ENCODE measurements around the gene AQP4. TPM values are rescaled to one million over a fixed set of nuclear protein-coding genes. Genes with fewer than 3 reads are reported as not detected.

The AQP4 gene
- total RNA-seq, 1 experiment from 2014 or later, result not detected

- no peaks in the 10 kb centered on the region for H3K36me3 Mint-ChIP-seq (ENCODE audit: insufficient read depth, unreplicated experiment)
- ChIA-PET CTCF (no interaction called here), POLR2A (no interaction called here)
- no peaks in the 10 kb centered on the region for H3K4me1 Mint-ChIP-seq (ENCODE audit: insufficient read depth, unreplicated experiment)
- no peak for DNase-seq (ENCODE audit: unreplicated experiment)
- H3K9me3 Mint-ChIP-seq (ENCODE audit: unreplicated experiment), result peaks cover 10% of the 10 kb centered on the region
- no TSS peak for BruUV-seq (replicated peaks)
- H3K27ac Mint-ChIP-seq (ENCODE audit: low read depth, unreplicated experiment), result no peak overlapping the region
- intact Hi-C loops (cut with micrococcal nuclease), result no loop called here
- H3K27me3 Mint-ChIP-seq (ENCODE audit: insufficient read depth, unreplicated experiment), result peaks cover 11% of the 10 kb centered on the region
- no peak overlapping the region for H3K4me3 Mint-ChIP-seq (ENCODE audit: unreplicated experiment)
- TF ChIP-seq, protein P1, sequence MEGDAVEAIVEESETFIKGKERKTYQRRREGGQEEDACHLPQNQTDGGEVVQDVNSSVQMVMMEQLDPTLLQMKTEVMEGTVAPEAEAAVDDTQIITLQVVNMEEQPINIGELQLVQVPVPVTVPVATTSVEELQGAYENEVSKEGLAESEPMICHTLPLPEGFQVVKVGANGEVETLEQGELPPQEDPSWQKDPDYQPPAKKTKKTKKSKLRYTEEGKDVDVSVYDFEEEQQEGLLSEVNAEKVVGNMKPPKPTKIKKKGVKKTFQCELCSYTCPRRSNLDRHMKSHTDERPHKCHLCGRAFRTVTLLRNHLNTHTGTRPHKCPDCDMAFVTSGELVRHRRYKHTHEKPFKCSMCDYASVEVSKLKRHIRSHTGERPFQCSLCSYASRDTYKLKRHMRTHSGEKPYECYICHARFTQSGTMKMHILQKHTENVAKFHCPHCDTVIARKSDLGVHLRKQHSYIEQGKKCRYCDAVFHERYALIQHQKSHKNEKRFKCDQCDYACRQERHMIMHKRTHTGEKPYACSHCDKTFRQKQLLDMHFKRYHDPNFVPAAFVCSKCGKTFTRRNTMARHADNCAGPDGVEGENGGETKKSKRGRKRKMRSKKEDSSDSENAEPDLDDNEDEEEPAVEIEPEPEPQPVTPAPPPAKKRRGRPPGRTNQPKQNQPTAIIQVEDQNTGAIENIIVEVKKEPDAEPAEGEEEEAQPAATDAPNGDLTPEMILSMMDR (IDR thresholded peaks at IDR 0.05; ENCODE audit: unreplicated experiment), result no peak
These were observed 36.8 kb upstream of the AQP4 start for GRCh38 chr18:26902291-26902690.

- DNase-seq (ENCODE audit: unreplicated experiment), result no peak
- TF ChIP-seq, protein P1 (IDR thresholded peaks at IDR 0.05; ENCODE audit: unreplicated experiment), result no peak
These were observed 35.5 kb upstream of the AQP4 start for GRCh38 chr18:26901020-26901419.

GRCh38 chr18:26894426-26894825 lies 28.9 kb upstream of the AQP4 start:
- no TSS peak for BruUV-seq (replicated peaks)
- intact Hi-C loops (cut with micrococcal nuclease), result no loop called here
- ChIA-PET POLR2A (no interaction called here), CTCF (no interaction called here)
- Mint-ChIP-seq H3K4me1 (ENCODE audit: insufficient read depth, unreplicated experiment) (no peaks in the 10 kb centered on the region), H3K4me3 (ENCODE audit: unreplicated experiment) (no peak overlapping the region), H3K27ac (ENCODE audit: low read depth, unreplicated experiment) (no peak overlapping the region), H3K36me3 (ENCODE audit: insufficient read depth, unreplicated experiment) (no peaks in the 10 kb centered on the region), H3K9me3 (ENCODE audit: unreplicated experiment) (no peaks in the 10 kb centered on the region), H3K27me3 (ENCODE audit: insufficient read depth, unreplicated experiment) (no peaks in the 10 kb centered on the region)
- TF ChIP-seq, protein P1 (IDR thresholded peaks at IDR 0.05; ENCODE audit: unreplicated experiment), result no peak
- DNase-seq (ENCODE audit: unreplicated experiment), result no peak

More at GRCh38 chr18:26901020-26901419, 35.5 kb upstream of the AQP4 start:
- peaks cover 6% of the 10 kb centered on the region for H3K9me3 Mint-ChIP-seq (ENCODE audit: unreplicated experiment)
- POLR2A ChIA-PET, result no interaction called here
- H3K36me3 Mint-ChIP-seq (ENCODE audit: insufficient read depth, unreplicated experiment), result no peaks in the 10 kb centered on the region
- no TSS peak for BruUV-seq (replicated peaks)
- no peaks in the 10 kb centered on the region for H3K4me1 Mint-ChIP-seq (ENCODE audit: insufficient read depth, unreplicated experiment)
- no peak overlapping the region for H3K4me3 Mint-ChIP-seq (ENCODE audit: unreplicated experiment)
- no peaks in the 10 kb centered on the region for H3K27me3 Mint-ChIP-seq (ENCODE audit: insufficient read depth, unreplicated experiment)
- H3K27ac Mint-ChIP-seq (ENCODE audit: low read depth, unreplicated experiment), result no peak overlapping the region
- CTCF ChIA-PET, result no interaction called here
- intact Hi-C loops (cut with micrococcal nuclease), result no loop called here

DNA sequence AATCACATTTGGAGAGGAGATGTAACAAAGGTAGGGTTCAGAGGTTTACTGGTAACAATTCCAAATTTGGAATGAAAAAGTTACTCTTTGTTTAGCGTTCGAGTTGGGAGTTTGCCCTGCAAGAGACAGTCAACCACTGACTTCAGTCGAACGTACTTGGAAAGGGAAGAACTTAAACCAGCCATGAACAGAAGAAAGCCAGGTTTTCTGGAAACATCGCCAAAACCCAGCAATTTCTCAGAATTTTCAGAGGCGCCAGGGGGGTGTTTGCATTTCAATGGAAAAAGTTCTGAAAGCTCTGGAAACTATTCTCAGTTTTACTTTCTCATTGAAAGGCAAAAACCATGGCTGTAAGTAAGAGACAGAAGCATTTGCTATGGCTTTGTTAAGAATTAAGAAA lies 28.5 kb upstream of the AQP4 start:
- CTCF ChIA-PET, result interaction anchor here (0.6 kb wide), 1 partner anchor 632 kb away, joined by 6 read pairs; no protein-coding TSS in a partner anchor
- intact Hi-C loops (cut with micrococcal nuclease), result no loop called here
- H3K27me3 Mint-ChIP-seq (ENCODE audit: insufficient read depth, unreplicated experiment), result no peaks in the 10 kb centered on the region

More for the DNA sequence above, 28.5 kb upstream of the AQP4 start:
- Mint-ChIP-seq H3K27ac (ENCODE audit: low read depth, unreplicated experiment) (no peak overlapping the region), H3K9me3 (ENCODE audit: unreplicated experiment) (no peaks in the 10 kb centered on the region), H3K36me3 (ENCODE audit: insufficient read depth, unreplicated experiment) (no peaks in the 10 kb centered on the region), H3K4me3 (ENCODE audit: unreplicated experiment) (no peak overlapping the region), H3K4me1 (ENCODE audit: insufficient read depth, unreplicated experiment) (no peaks in the 10 kb centered on the region)
- TF ChIP-seq, protein P1 (IDR thresholded peaks at IDR 0.05; ENCODE audit: unreplicated experiment), result no peak
- POLR2A ChIA-PET, result no interaction called here
- no TSS peak for BruUV-seq (replicated peaks)
- DNase-seq (ENCODE audit: unreplicated experiment), result no peak

All from MCF 10A (cell line).